HEK293 (cell line): ENCODE data around the gene SYNE2.

ENCODE experiments used
- CTCF ChIA-PET: fragments of 350-600 bp; formaldehyde crosslinking; extraction: SDS; loops from one replicate; lab custom pipeline; 2021; ENCODE audit warnings: antibody characterized with exemption; lab: Yijun Ruan, JAX
- POLR2A ChIA-PET: fragments of 300-600 bp; formaldehyde crosslinking; extraction: SDS; loops from one replicate; lab custom pipeline; 2020; ENCODE audit warnings: antibody characterized with exemption, inconsistent platforms; lab: Yijun Ruan, JAX
- H3K27ac ChIP-seq: fragments of 200-500 bp; sonication (Bioruptor generic); 2 replicates; pipeline ENCODE4 v1.5.1; 2014; ENCODE audit warnings: low read depth, low read length, control low read depth, inconsistent platforms; ENCODE audit errors: extremely low read depth
- H3K36me3 ChIP-seq, 2 experiments: fragments of 200-500 bp in 1 of 2; sonication (Bioruptor generic) in 1 of 2; 1 replicate in 1 of 2; 2 replicates in 1 of 2; pipeline ENCODE4 v1.5.1; 2014 to 2017; ENCODE audit warnings: inconsistent platforms in 2 of 2, low read length in 2 of 2; ENCODE audit not compliant: control insufficient read depth in 2 of 2, insufficient read depth in 1 of 2
- H3K4me1 ChIP-seq: fragments of 200-500 bp; sonication (Bioruptor generic); 2 replicates; pipeline ENCODE4 v1.5.1; 2014; ENCODE audit warnings: mild to moderate bottlenecking, low read length, inconsistent platforms; ENCODE audit not compliant: control insufficient read depth, insufficient read depth
- H3K4me3 ChIP-seq: 2 replicates; pipeline ENCODE4 v1.5.1; 2011; ENCODE audit warnings: low read depth, mild to moderate bottlenecking, control low read depth, low read length, moderate library complexity
- H3K9me3 ChIP-seq: fragments of 200-500 bp; sonication (Bioruptor generic); 2 replicates; pipeline ENCODE4 v1.5.1; 2014; ENCODE audit warnings: low read depth, low read length, inconsistent platforms; ENCODE audit not compliant: control insufficient read depth, insufficient read depth
- OSR2 ChIP-seq: fragments of 450-650 bp; formaldehyde crosslinking; IDR thresholded peaks from 2 replicates; pipeline ENCODE4 v1.5.1; 2016; ENCODE audit warnings: missing biosample characterization, missing genetic modification characterization
- REPIN1 ChIP-seq: fragments of 450-650 bp; formaldehyde crosslinking; IDR thresholded peaks from 2 replicates; pipeline ENCODE4 v1.5.1; 2017; ENCODE audit warnings: missing biosample characterization, missing genetic modification characterization, low read depth
- WT1 ChIP-seq: fragments of 450-650 bp; formaldehyde crosslinking; IDR thresholded peaks from 2 replicates; pipeline ENCODE4 v1.5.1; 2016; ENCODE audit warnings: missing biosample characterization, missing genetic modification characterization
- ZBTB1 ChIP-seq: fragments of 450-650 bp; formaldehyde crosslinking; IDR thresholded peaks from 2 replicates; pipeline ENCODE4 v1.5.1; 2016; ENCODE audit warnings: missing biosample characterization, missing genetic modification characterization
- ZBTB17 ChIP-seq: fragments of 450-650 bp; formaldehyde crosslinking; IDR thresholded peaks from 2 replicates; pipeline ENCODE4 v1.5.1; 2016; ENCODE audit warnings: missing biosample characterization, missing genetic modification characterization
- ZFHX2 ChIP-seq: fragments of 450-650 bp; formaldehyde crosslinking; conservative IDR thresholded peaks from 2 replicates; pipeline ENCODE4 v1.5.1; 2016; ENCODE audit warnings: missing biosample characterization, missing genetic modification characterization
- ZNF121 ChIP-seq: fragments of 450-650 bp; formaldehyde crosslinking; IDR thresholded peaks from 2 replicates; pipeline ENCODE4 v1.5.1; 2016; ENCODE audit warnings: missing biosample characterization, missing genetic modification characterization
- ZNF133 ChIP-seq: fragments of 450-650 bp; formaldehyde crosslinking; IDR thresholded peaks from 2 replicates; pipeline ENCODE4 v1.5.1; 2016; ENCODE audit warnings: missing biosample characterization, missing genetic modification characterization
- ZNF140 ChIP-seq: fragments of 450-650 bp; formaldehyde crosslinking; IDR thresholded peaks from 2 replicates; pipeline ENCODE4 v1.5.1; 2016; ENCODE audit warnings: missing biosample characterization, missing genetic modification characterization
- ZNF174 ChIP-seq: fragments of 450-650 bp; formaldehyde crosslinking; IDR thresholded peaks from 2 replicates; pipeline ENCODE4 v1.5.0; 2017; ENCODE audit warnings: missing biosample characterization, mild to moderate bottlenecking, missing genetic modification characterization
- ZNF404 ChIP-seq: fragments of 450-650 bp; formaldehyde crosslinking; IDR thresholded peaks from 2 replicates; pipeline ENCODE4 v1.5.1; 2017; ENCODE audit warnings: missing biosample characterization, missing genetic modification characterization
- ZNF544 ChIP-seq: fragments of 450-650 bp; formaldehyde crosslinking; IDR thresholded peaks from 2 replicates; pipeline ENCODE4 v1.5.0; 2017; ENCODE audit warnings: missing biosample characterization, missing genetic modification characterization
- ZNF629 ChIP-seq: fragments of 450-650 bp; formaldehyde crosslinking; IDR thresholded peaks from 2 replicates; pipeline ENCODE4 v1.5.1; 2017; ENCODE audit warnings: missing biosample characterization, missing genetic modification characterization
- ZNF658 ChIP-seq: fragments of 450-650 bp; formaldehyde crosslinking; IDR thresholded peaks from 2 replicates; pipeline ENCODE4; 2016; ENCODE audit warnings: missing biosample characterization, missing genetic modification characterization
- ZNF747 ChIP-seq: fragments of 450-650 bp; formaldehyde crosslinking; IDR thresholded peaks from 2 replicates; pipeline ENCODE4 v1.5.1; 2016; ENCODE audit warnings: missing biosample characterization, missing genetic modification characterization
- ZNF76 ChIP-seq: fragments of 450-650 bp; formaldehyde crosslinking; IDR thresholded peaks from 2 replicates; pipeline ENCODE4; 2016; ENCODE audit warnings: low read depth, missing biosample characterization, missing genetic modification characterization, borderline replicate concordance
- ZNF792 ChIP-seq: fragments of 450-650 bp; formaldehyde crosslinking; IDR thresholded peaks from 2 replicates; pipeline ENCODE4 v1.5.1; 2016; ENCODE audit warnings: missing biosample characterization, missing genetic modification characterization
- ZSCAN23 ChIP-seq: fragments of 450-650 bp; formaldehyde crosslinking; IDR thresholded peaks from 2 replicates; pipeline ENCODE4 v1.5.1; 2016; ENCODE audit warnings: missing biosample characterization, missing genetic modification characterization
- TF ChIP-seq, protein P1 (sequence below): fragments of 450-650 bp; formaldehyde crosslinking; IDR thresholded peaks from 2 replicates; pipeline ENCODE4 v1.5.1; 2017; ENCODE audit warnings: missing biosample characterization, missing genetic modification characterization
- TF ChIP-seq, protein P2 (sequence below): fragments of 450-650 bp; formaldehyde crosslinking; conservative IDR thresholded peaks from 2 replicates; pipeline ENCODE4 v1.5.1; 2016; ENCODE audit warnings: low read depth, missing biosample characterization, missing genetic modification characterization
- TF ChIP-seq, protein P3 (sequence below): fragments of 450-650 bp; formaldehyde crosslinking; IDR thresholded peaks from 2 replicates; pipeline ENCODE4 v1.5.1; 2016; ENCODE audit warnings: missing biosample characterization, missing genetic modification characterization

The SYNE2 gene

DNA sequence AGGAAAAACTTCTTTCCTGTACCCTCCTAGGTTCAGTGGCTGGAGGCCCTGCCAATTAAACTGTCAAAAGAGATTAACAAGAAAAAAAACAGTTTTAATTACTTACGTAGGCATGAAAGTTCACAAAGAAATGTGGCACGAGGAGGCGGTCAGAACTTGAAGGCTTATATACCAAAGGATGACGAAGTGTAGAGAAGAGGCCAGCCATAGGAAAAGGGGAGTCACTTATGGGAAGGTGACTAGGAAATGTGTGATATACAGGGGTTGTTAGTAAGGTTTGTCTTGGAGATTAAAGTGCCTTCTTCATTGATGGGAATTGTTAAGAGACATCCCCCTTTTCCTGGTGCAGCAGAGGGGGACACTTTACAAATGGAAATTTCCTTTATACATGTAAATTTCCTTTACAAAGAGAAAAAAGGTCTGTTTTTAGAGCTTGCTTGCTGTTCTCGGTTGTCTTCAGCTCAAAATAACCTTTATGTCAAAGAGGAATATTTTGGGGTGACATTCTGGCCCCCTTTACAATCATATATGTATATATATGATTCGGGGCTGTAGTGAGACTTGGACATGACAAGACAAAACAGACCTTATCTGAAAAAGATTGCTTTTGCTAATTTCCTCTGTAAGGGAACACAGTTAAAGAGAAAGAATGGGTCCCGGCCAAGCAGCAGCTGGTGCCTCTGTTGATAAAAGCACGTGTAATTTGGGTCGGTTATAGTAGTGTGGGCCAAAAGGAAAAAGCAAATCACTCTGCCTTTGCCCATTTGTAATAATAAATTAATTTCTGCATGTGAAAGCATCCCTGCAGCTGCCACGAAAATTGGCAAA lies 38.6 kb downstream of the SYNE2 start (continued):
- TF ChIP-seq ZNF658 (tag by site-specific recombination) = no peak
- TF ChIP-seq ZSCAN23 (tag by site-specific recombination) = no peak
- peak; percentile 92 for TF ChIP-seq WT1 (tag by site-specific recombination)
- peak; percentile 69; the same call in 1 of the 2 replicates for TF ChIP-seq OSR2 (tag by site-specific recombination)
- no peak for TF ChIP-seq ZNF174 (tag by site-specific recombination)
- peak; percentile 69 for TF ChIP-seq ZFHX2 (tag by site-specific recombination)
- TF ChIP-seq ZNF544 = no peak
- TF ChIP-seq ZNF404 (tag by site-specific recombination) = no peak
- TF ChIP-seq ZNF747 (tag by site-specific recombination) = no peak
- no peak for TF ChIP-seq ZNF133
- TF ChIP-seq ZNF140 = no peak
- 0 out of 2 replicates have a peak, but pooled peaks have one; percentile 8 for TF ChIP-seq ZNF76 (tag by site-specific recombination)
- peak; percentile 79 for TF ChIP-seq ZNF629 (tag by site-specific recombination)
- TF ChIP-seq, all 188 proteins: peak for 12

DNA sequence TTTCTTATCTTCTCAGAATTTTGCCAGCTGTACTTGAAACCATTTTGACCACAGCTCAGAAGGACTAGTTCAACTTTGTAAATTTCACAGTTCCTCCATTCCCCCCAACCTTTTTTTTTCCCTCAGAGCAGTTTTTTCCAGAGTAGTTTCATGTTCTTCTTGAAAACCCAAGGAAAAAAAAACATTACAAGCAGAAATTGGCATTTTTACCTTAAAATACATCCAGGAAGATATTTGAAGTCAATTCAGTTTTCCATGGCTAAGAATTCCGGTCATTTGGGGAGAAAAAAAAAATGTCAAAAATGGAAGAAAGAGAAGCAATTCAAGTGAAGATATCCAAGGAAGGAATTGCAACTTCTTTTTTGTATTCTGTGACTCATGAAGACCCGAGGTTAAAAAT lies 39.5 kb downstream of the SYNE2 start:
- POLR2A ChIA-PET = no interaction called here
- TF ChIP-seq, protein P1, sequence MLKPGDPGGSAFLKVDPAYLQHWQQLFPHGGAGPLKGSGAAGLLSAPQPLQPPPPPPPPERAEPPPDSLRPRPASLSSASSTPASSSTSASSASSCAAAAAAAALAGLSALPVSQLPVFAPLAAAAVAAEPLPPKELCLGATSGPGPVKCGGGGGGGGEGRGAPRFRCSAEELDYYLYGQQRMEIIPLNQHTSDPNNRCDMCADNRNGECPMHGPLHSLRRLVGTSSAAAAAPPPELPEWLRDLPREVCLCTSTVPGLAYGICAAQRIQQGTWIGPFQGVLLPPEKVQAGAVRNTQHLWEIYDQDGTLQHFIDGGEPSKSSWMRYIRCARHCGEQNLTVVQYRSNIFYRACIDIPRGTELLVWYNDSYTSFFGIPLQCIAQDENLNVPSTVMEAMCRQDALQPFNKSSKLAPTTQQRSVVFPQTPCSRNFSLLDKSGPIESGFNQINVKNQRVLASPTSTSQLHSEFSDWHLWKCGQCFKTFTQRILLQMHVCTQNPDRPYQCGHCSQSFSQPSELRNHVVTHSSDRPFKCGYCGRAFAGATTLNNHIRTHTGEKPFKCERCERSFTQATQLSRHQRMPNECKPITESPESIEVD (tag by site-specific recombination) = peak; percentile 27; the same call in 1 of the 2 replicates
- no peak for TF ChIP-seq REPIN1
- no peak for TF ChIP-seq ZNF792 (tag by site-specific recombination)
- TF ChIP-seq, all 188 proteins: peak for 1
- CTCF ChIA-PET = no interaction called here
- Histone ChIP-seq H3K36me3 (no peaks in the 10 kb centered on the region), H3K4me1 (peaks cover 33% of the 10 kb centered on the region), H3K9me3 (no peaks in the 10 kb centered on the region), H3K4me3 (no peak overlapping the region), H3K27ac (no peak overlapping the region)

DNA sequence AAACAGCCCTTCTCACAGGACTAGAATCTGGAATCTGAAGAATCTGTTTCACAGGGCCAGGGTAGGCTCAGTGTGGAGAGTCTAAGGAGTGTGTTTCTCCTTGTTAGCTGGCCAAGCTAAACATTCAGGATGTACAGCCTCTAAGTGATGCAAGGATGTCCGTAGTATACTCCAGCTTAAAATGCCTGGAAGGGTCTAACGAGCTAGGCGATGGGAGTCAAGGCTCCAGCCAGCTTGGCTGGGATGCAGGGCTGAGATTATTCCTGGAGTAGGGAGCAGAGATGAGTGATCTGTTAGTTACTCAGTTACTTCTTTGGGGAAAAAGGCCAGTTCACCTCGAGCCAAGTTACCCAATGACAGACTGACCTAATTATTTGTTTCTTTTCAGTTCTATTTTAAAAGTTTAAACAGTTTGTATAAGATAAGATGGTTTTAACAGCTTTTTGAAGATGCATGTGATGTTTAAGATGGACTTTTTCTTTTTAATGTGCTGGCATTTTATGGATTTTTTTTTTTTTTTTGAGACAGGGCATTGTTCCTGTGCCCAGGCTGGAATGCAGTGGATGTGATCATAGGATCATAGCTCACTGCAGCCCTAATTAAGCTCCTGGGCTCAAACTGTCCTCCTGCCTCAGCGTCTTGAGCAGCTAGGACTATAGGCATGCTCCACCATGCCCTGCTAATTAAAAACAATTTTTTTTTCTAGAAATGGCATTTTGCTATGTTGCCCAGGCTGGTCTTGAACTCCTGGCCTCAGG lies 41.1 kb downstream of the SYNE2 start:
- TF ChIP-seq, protein P1 (tag by site-specific recombination) = peak; percentile 38; the same call in 1 of the 2 replicates
- TF ChIP-seq ZBTB1 (tag by site-specific recombination) (no peak), ZBTB17 (peak; percentile 54; the same call in 1 of the 2 replicates), ZNF121 (tag by site-specific recombination) (peak; percentile 55), WT1 (tag by site-specific recombination) (peak; percentile 70)
- TF ChIP-seq, protein P2, sequence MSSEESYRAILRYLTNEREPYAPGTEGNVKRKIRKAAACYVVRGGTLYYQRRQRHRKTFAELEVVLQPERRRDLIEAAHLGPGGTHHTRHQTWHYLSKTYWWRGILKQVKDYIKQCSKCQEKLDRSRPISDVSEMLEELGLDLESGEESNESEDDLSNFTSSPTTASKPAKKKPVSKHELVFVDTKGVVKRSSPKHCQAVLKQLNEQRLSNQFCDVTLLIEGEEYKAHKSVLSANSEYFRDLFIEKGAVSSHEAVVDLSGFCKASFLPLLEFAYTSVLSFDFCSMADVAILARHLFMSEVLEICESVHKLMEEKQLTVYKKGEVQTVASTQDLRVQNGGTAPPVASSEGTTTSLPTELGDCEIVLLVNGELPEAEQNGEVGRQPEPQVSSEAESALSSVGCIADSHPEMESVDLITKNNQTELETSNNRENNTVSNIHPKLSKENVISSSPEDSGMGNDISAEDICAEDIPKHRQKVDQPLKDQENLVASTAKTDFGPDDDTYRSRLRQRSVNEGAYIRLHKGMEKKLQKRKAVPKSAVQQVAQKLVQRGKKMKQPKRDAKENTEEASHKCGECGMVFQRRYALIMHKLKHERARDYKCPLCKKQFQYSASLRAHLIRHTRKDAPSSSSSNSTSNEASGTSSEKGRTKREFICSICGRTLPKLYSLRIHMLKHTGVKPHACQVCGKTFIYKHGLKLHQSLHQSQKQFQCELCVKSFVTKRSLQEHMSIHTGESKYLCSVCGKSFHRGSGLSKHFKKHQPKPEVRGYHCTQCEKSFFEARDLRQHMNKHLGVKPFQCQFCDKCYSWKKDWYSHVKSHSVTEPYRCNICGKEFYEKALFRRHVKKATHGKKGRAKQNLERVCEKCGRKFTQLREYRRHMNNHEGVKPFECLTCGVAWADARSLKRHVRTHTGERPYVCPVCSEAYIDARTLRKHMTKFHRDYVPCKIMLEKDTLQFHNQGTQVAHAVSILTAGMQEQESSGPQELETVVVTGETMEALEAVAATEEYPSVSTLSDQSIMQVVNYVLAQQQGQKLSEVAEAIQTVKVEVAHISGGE (tag by site-specific recombination) = no peak
- TF ChIP-seq, protein P3, sequence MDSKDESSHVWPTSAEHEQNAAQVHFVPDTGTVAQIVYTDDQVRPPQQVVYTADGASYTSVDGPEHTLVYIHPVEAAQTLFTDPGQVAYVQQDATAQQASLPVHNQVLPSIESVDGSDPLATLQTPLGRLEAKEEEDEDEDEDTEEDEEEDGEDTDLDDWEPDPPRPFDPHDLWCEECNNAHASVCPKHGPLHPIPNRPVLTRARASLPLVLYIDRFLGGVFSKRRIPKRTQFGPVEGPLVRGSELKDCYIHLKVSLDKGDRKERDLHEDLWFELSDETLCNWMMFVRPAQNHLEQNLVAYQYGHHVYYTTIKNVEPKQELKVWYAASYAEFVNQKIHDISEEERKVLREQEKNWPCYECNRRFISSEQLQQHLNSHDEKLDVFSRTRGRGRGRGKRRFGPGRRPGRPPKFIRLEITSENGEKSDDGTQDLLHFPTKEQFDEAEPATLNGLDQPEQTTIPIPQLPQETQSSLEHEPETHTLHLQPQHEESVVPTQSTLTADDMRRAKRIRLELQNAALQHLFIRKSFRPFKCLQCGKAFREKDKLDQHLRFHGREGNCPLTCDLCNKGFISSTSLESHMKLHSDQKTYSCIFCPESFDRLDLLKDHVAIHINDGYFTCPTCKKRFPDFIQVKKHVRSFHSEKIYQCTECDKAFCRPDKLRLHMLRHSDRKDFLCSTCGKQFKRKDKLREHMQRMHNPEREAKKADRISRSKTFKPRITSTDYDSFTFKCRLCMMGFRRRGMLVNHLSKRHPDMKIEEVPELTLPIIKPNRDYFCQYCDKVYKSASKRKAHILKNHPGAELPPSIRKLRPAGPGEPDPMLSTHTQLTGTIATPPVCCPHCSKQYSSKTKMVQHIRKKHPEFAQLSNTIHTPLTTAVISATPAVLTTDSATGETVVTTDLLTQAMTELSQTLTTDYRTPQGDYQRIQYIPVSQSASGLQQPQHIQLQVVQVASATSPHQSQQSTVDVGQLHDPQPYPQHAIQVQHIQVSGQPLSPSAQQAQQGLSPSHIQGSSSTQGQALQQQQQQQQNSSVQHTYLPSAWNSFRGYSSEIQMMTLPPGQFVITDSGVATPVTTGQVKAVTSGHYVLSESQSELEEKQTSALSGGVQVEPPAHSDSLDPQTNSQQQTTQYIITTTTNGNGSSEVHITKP (tag by site-specific recombination) = peak; percentile 69
- TF ChIP-seq, all 188 proteins: peak for 5
- Histone ChIP-seq H3K36me3 (no peaks in the 10 kb centered on the region), H3K27ac (no peak overlapping the region), H3K4me3 (no peak overlapping the region), H3K4me1 (peaks cover 33% of the 10 kb centered on the region), H3K9me3 (no peaks in the 10 kb centered on the region)
- CTCF ChIA-PET = no interaction called here
- POLR2A ChIA-PET = no interaction called here
